ENCODE data around the gene PCDHGB1.

Gene PCDHGB1

GRCh38 chr5:141362719-141363118 is 12.8 kb downstream of the PCDHGB1 start:
- TF ChIP-seq CTCF (conservative IDR thresholded peaks at IDR 0.05; ENCODE audit: low read length): no peak
- DNase-seq (ENCODE audit: low read depth): no peak
- H3K4me3 ChIP-seq (ENCODE audit: low read length): no peak overlapping the region

- TF ChIP-seq CTCF (conservative IDR thresholded peaks at IDR 0.05; ENCODE audit: low read length): peak; percentile 36
- peak within 1 kb of the TSS; percentile 39 for H3K4me3 ChIP-seq (ENCODE audit: low read length)
Measured at GRCh38 chr5:141363952-141364660, 14.2 kb downstream of the PCDHGB1 start, which contains the start of gene PCDHGA5. Gene PCDHGA5 (plus strand): TSS chr5:141364162. CDS start chr5:141364331, 169 bp downstream.

GRCh38 chr5:141366016-141366896 is 16.4 kb downstream of the PCDHGB1 start:
- no peak overlapping the region for H3K4me3 ChIP-seq (ENCODE audit: low read length)
- TF ChIP-seq CTCF (conservative IDR thresholded peaks at IDR 0.05; ENCODE audit: low read length): no peak
- no peak for DNase-seq (ENCODE audit: low read depth)

More at GRCh38 chr5:141363952-141364660, 14.2 kb downstream of the PCDHGB1 start, which contains the start of gene PCDHGA5:
- DNase-seq (ENCODE audit: low read depth): peak; percentile 26

- H3K4me3 ChIP-seq (ENCODE audit: low read length): peak within 1 kb of the TSS; percentile 55
- DNase-seq (ENCODE audit: low read depth): peak; percentile 73
- peak; percentile 62 for TF ChIP-seq CTCF (conservative IDR thresholded peaks at IDR 0.05; ENCODE audit: low read length)
Measured at GRCh38 chr5:141369994-141370848, 20.3 kb downstream of the PCDHGB1 start, which contains the start of gene PCDHGB3. Gene PCDHGB3 (plus strand): TSS chr5:141370242. CDS start chr5:141370395, 153 bp downstream.

GRCh38 chr5:141371572-141372475 is 21.9 kb downstream of the PCDHGB1 start:
- DNase-seq (ENCODE audit: low read depth): no peak
- H3K4me3 ChIP-seq (ENCODE audit: low read length): no peak overlapping the region
- no peak for TF ChIP-seq CTCF (conservative IDR thresholded peaks at IDR 0.05; ENCODE audit: low read length)
